Caco-2 (cell line): ENCODE measurements around the gene HTR2C. TPM values are rescaled to one million over a fixed set of nuclear protein-coding genes. Genes with fewer than 3 reads are reported as not detected.

Source experiments
- BruUV-seq: library from RNA; stranded (reverse); fragments of 400-500 nt; replicated peaks from 2 replicates; lab custom pipeline; 2021; lab: Mats Ljungman, UMichigan
- CTCF ChIA-PET: fragments of 300-600 bp; sonication (Branson Sonifier 250); formaldehyde crosslinking; loops from one replicate; lab custom pipeline; 2022; ENCODE audit warnings: antibody characterized with exemption; lab: Charles Lee
- POLR2A ChIA-PET: fragments of 300-600 bp; sonication (Branson Sonifier 250); formaldehyde crosslinking; loops from one replicate; lab custom pipeline; 2022; ENCODE audit warnings: antibody characterized with exemption; lab: Charles Lee
- DNase-seq, 2 experiments: peaks; one replicate each; pipeline versions ENCODE4 v3.0.0 to v3.0.0-alpha.2; 2020 to 2022
- H3K27me3 ChIP-seq: replicated peaks from 2 replicates; pipeline ENCODE4 v1.6.0; 2011; ENCODE audit warnings: low read length; ENCODE audit not compliant: control insufficient read depth, insufficient read depth
- H3K36me3 ChIP-seq: 2 replicates; pipeline ENCODE4 v1.5.1; 2011; ENCODE audit warnings: low read length; ENCODE audit not compliant: control insufficient read depth, insufficient read depth
- H3K4me1 ChIP-seq: fragments of 250-450 bp; sonication (Bioruptor Pico); 2 replicates; pipeline ENCODE4 v1.5.1; 2020; ENCODE audit warnings: mild to moderate bottlenecking
- H3K4me3 ChIP-seq: 2 replicates; pipeline ENCODE4 v1.5.1; 2011; ENCODE audit warnings: low read depth, mild to moderate bottlenecking, control low read depth, low read length
- H3K9me3 ChIP-seq: fragments of 250-450 bp; sonication (Bioruptor Pico); 2 replicates; pipeline ENCODE4 v1.5.1; 2020; ENCODE audit warnings: mild to moderate bottlenecking, moderate library complexity
- H3K27ac Mint-ChIP-seq: one replicate; pipeline ENCODE4 v1.8.0; 2022; ENCODE audit warnings: mixed read lengths; ENCODE audit not compliant: unreplicated experiment
- H3K27me3 Mint-ChIP-seq: one replicate; pipeline ENCODE4 v1.8.0; 2022; ENCODE audit warnings: mixed read lengths; ENCODE audit not compliant: insufficient read depth, unreplicated experiment
- H3K36me3 Mint-ChIP-seq: one replicate; pipeline ENCODE4 v1.8.0; 2022; ENCODE audit warnings: mild to moderate bottlenecking, mixed read lengths; ENCODE audit not compliant: insufficient read depth, unreplicated experiment
- H3K4me1 Mint-ChIP-seq: one replicate; pipeline ENCODE4 v1.8.0; 2022; ENCODE audit warnings: low read depth, mixed read lengths; ENCODE audit not compliant: unreplicated experiment
- H3K4me3 Mint-ChIP-seq: one replicate; pipeline ENCODE4 v1.8.0; 2022; ENCODE audit warnings: mild to moderate bottlenecking, moderate library complexity, mixed read lengths; ENCODE audit not compliant: unreplicated experiment
- H3K9me3 Mint-ChIP-seq: one replicate; pipeline ENCODE4 v1.8.0; 2022; ENCODE audit warnings: mixed read lengths; ENCODE audit not compliant: unreplicated experiment
- CTCF ChIP-seq, 2 experiments: fragments of 200-600 bp in 1 of 2; IDR thresholded peaks; 1 replicate in 1 of 2; 2 replicates in 1 of 2; pipeline versions ENCODE4 v1.5.1 to v1.8.0; 2011 to 2022; ENCODE audit warnings: antibody characterized with exemption in 1 of 2, control low read depth in 1 of 2, inconsistent platforms in 1 of 2, low read depth in 1 of 2, low read length in 1 of 2, mild to moderate bottlenecking in 1 of 2, moderate library complexity in 1 of 2; ENCODE audit not compliant: insufficient read depth in 1 of 2, severe bottlenecking in 1 of 2, unreplicated experiment in 1 of 2
- intact Hi-C: fragments of 100-400 bp; cut with micrococcal nuclease; formaldehyde crosslinking; loops from one replicate; pipeline ENCODE4 v1.10.0; 2022; ENCODE audit not compliant: unreplicated experiment
- total RNA-seq: library from RNA; stranded (reverse); gene quantifications from 2 replicates; pipeline ENCODE4 v1.2.3, GENCODE V29; 2022

Gene HTR2C
- total RNA-seq, 1 experiment from 2014 or later = not detected

GRCh38 chrX:114889481-114889880, 305.6 kb downstream of the HTR2C start:
- no peaks in the 10 kb centered on the region for H3K4me1 ChIP-seq
- Mint-ChIP-seq H3K4me1 (no peaks in the 10 kb centered on the region), H3K27me3 (peaks cover 2% of the 10 kb centered on the region), H3K4me3 (no peak overlapping the region), H3K27ac (no peak overlapping the region), H3K36me3 (no peaks in the 10 kb centered on the region), H3K9me3 (no peaks in the 10 kb centered on the region)
- POLR2A ChIA-PET = no interaction called here
- no peak for DNase-seq
- no peak overlapping the region for H3K4me3 ChIP-seq
- CTCF ChIA-PET = no interaction called here
- no peaks in the 10 kb centered on the region for H3K27me3 ChIP-seq
- H3K9me3 ChIP-seq = no peaks in the 10 kb centered on the region
- H3K36me3 ChIP-seq = no peaks in the 10 kb centered on the region
- TF ChIP-seq CTCF (IDR thresholded peaks at IDR 0.05; ENCODE audit: insufficient read depth in 1 of 2, low read depth in 1 of 2, low read length in 1 of 2, severe bottlenecking in 1 of 2, unreplicated experiment in 1 of 2) = no peak
- BruUV-seq = no TSS peak
- intact Hi-C loops = no loop called here

- H3K9me3 Mint-ChIP-seq = no peaks in the 10 kb centered on the region
- Histone ChIP-seq H3K36me3 (no peaks in the 10 kb centered on the region), H3K9me3 (no peaks in the 10 kb centered on the region), H3K27me3 (no peaks in the 10 kb centered on the region), H3K4me3 (no peak overlapping the region), H3K4me1 (no peaks in the 10 kb centered on the region)
- H3K36me3 Mint-ChIP-seq = no peaks in the 10 kb centered on the region
- H3K4me1 Mint-ChIP-seq = no peaks in the 10 kb centered on the region
- no peak overlapping the region for H3K4me3 Mint-ChIP-seq
- intact Hi-C loops = no loop called here
- no peak overlapping the region for H3K27ac Mint-ChIP-seq
- H3K27me3 Mint-ChIP-seq = no peaks in the 10 kb centered on the region
- CTCF ChIA-PET = no interaction called here
- DNase-seq = no peak
- POLR2A ChIA-PET = interaction anchor here (0.5 kb wide), 1 partner anchor 164 kb away, joined by 3 read pairs; no protein-coding TSS in a partner anchor
- TF ChIP-seq CTCF (IDR thresholded peaks at IDR 0.05; ENCODE audit: insufficient read depth in 1 of 2, low read depth in 1 of 2, low read length in 1 of 2, severe bottlenecking in 1 of 2, unreplicated experiment in 1 of 2) = no peak
- no TSS peak for BruUV-seq
Observed at GRCh38 chrX:114903618-114904017, 319.7 kb downstream of the HTR2C start.

- H3K4me1 ChIP-seq = no peaks in the 10 kb centered on the region
- no peaks in the 10 kb centered on the region for H3K9me3 Mint-ChIP-seq
- no peaks in the 10 kb centered on the region for H3K27me3 Mint-ChIP-seq
- no peaks in the 10 kb centered on the region for H3K27me3 ChIP-seq
- DNase-seq = no peak
- H3K36me3 ChIP-seq = no peaks in the 10 kb centered on the region
- H3K27ac Mint-ChIP-seq = no peak overlapping the region
- no peaks in the 10 kb centered on the region for H3K9me3 ChIP-seq
- intact Hi-C loops = no loop called here
- no peak overlapping the region for H3K4me3 ChIP-seq
- no TSS peak for BruUV-seq
- H3K4me3 Mint-ChIP-seq = no peak overlapping the region
- H3K36me3 Mint-ChIP-seq = no peaks in the 10 kb centered on the region
- ChIA-PET POLR2A (no interaction called here), CTCF (no interaction called here)
- TF ChIP-seq CTCF (IDR thresholded peaks at IDR 0.05; ENCODE audit: insufficient read depth in 1 of 2, low read depth in 1 of 2, low read length in 1 of 2, severe bottlenecking in 1 of 2, unreplicated experiment in 1 of 2) = no peak
- H3K4me1 Mint-ChIP-seq = no peaks in the 10 kb centered on the region
Observed at GRCh38 chrX:114905251-114905650, 321.4 kb downstream of the HTR2C start.
